Ammon's horn (tissue), 1 donor: ENCODE data around the gene ZBTB12.
A peak's percentile ranks its signal among the peaks of the same experiment; 100 is the strongest.
"Not testable (repeated sequence)": the region's sequence is repeated elsewhere in the genome, so short reads cannot be mapped to it uniquely, and the experiment has no call there.

ENCODE experiments used
- DNase-seq: peaks from one replicate; pipeline ENCODE4 v3.0.0-alpha.2; 2016; ENCODE audit warnings: low spot score

ZBTB12 gene, protein sequence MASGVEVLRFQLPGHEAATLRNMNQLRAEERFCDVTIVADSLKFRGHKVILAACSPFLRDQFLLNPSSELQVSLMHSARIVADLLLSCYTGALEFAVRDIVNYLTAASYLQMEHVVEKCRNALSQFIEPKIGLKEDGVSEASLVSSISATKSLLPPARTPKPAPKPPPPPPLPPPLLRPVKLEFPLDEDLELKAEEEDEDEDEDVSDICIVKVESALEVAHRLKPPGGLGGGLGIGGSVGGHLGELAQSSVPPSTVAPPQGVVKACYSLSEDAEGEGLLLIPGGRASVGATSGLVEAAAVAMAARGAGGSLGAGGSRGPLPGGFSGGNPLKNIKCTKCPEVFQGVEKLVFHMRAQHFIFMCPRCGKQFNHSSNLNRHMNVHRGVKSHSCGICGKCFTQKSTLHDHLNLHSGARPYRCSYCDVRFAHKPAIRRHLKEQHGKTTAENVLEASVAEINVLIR

DNA sequence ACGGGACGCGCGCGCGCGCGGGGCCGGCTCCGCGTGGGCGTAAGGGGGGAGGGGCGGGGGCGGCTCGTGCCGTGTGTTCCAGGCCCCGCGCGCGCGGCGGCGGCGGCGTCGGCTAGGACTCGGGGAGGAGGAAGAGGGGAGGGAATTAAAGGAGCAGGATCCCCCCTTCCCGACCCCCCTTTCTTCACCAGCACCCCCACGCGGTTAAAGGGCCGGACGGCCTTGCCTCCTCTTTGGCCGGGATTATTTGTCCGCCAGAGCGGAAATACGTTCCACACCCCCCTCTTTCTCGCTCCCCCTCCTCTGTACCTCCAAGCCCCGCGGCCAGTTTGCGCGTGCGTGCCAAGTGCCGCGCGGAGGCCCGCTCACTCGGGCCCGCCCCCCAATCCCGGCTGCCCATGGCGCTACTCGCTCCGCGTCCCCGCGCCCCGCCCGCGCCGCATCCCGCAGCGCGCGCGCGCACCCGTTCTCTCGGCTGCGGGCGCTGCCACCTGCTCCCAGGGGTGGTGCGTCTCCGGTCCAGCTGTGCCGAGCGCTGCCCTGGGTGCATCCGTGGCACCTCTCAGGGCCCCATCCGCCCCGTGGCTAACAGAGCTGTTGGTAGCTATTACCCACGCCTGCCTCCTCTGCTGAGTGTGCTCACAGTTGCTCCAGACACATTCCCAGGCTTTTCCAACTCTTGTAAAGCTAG, at the start of gene ZBTB12:
Gene ZBTB12, minus strand, starts transcription at position 134 of the 691 bp plus-strand sequence. CDS start 781 bp downstream, outside the sequence.
- peak; percentile 96 for DNase-seq

DNA sequence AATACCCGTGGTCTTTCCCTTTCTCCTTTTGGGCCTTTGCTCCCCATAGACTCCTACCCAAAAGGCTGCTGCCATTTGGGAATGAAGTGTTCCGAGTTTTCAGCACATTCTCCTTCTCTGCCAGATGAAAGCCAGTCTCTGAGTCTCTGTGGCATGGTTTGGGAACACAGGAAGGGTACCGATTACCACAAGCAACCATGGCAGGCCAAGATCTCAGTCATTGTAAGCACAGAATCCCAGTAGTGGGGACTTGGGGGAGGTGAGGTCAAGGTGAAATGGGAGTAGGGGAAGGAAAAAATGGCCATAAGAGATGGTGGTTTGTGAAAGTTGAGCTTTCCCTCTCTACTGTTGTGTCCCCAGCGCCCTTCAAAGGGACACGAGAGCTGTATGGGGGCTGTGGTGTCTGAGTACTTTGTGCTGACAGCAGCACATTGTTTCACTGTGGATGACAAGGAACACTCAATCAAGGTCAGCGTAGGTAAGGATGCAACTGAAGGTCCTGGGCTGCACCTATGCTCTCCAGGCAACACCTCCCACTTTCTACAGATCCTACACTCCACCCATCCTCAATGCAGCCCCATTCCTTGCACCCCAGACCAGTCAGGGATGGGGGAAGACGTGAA, 48.2 kb upstream of the ZBTB12 start:
- DNase-seq = no peak

DNA sequence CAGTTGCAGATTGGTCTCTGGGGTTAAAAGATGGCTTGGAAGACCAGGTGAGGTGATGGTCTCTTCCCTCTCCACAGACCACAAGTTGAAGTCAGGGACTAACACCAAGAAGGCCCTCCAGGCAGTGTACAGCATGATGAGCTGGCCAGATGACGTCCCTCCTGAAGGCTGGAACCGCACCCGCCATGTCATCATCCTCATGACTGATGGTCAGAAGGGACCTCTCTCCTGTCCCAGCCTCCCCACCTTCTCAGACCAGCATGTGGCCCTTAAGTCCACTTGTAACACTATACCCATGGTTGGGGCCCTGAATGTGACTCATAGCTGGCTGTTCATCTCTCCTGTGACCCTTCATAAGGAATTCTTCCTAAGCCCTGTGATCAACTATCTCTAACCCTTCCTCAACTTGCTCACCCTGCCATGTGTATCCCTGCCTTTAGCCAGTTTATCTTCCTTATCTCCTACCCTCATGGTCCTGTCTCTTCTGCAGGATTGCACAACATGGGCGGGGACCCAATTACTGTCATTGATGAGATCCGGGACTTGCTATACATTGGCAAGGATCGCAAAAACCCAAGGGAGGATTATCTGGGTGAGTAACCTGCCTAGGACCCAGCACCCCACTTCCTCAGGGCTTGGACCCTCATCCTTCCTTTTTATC, 47.0 kb upstream of the ZBTB12 start:
- no peak for DNase-seq

DNA sequence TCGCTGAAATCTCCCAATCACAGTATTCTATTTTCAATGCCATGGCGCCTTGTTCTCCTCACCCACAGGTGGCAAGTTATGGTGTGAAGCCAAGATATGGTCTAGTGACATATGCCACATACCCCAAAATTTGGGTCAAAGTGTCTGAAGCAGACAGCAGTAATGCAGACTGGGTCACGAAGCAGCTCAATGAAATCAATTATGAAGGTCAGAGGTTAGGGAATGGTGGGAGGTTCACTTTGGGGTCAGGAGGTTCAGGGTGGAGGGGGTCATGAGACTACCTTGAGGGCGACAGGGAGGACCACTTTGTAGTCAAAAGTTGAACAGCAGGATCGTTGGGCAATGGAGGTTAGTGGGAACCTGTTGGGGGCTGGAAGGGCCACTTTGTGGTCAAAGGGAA, 46.4 kb upstream of the ZBTB12 start:
- DNase-seq = no peak

DNA sequence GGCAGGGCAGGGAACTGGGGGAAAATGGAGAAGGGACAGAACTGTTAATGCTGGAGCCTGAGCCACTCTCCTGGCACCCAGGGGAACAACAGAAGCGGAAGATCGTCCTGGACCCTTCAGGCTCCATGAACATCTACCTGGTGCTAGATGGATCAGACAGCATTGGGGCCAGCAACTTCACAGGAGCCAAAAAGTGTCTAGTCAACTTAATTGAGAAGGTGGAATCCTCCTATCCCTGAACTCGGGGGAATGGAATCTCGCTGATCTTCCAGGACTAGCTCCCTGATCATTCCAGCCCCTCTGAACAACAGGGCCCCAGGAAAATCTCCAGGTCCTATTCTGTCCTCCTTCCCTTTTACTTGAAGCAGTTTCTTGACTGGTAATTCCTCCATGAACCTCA, 46.0 kb upstream of the ZBTB12 start:
- no peak for DNase-seq

DNA sequence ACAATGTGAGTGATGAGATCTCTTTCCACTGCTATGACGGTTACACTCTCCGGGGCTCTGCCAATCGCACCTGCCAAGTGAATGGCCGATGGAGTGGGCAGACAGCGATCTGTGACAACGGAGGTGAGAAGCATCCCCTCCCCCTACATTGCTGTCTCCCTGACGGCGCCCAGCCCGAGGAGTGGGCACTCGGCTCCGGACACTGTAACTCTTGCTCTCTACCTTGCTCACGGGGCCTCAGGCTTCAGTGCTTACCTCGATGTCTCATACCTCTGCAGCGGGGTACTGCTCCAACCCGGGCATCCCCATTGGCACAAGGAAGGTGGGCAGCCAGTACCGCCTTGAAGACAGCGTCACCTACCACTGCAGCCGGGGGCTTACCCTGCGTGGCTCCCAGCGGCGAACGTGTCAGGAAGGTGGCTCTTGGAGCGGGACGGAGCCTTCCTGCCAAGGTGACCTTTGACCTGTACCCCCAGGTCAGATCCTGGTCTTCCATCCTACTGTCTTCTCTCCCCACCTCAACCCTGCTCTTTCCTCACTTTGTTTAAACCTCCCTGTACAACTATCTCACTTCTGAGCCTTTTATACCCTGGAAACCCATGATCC, 45.3 kb upstream of the ZBTB12 start:
- no peak for DNase-seq

DNA sequence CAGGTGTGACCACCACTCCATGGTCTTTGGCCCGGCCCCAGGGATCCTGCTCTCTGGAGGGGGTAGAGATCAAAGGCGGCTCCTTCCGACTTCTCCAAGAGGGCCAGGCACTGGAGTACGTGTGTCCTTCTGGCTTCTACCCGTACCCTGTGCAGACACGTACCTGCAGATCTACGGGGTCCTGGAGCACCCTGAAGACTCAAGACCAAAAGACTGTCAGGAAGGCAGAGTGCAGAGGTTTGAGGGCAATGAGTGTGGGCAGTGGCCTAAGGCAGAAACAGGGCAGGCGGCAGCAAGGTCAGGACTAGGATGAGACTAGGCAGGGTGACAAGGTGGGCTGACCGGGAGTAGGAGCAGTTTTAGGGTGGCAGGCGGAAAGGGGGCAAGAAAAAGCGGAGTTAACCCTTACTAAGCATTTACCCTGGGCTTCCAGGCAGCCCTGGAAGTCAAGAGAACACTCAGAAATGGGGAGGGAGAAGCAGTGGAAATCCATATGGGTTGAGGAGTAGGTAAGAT, 44.5 kb upstream of the ZBTB12 start:
- DNase-seq = no peak

DNA sequence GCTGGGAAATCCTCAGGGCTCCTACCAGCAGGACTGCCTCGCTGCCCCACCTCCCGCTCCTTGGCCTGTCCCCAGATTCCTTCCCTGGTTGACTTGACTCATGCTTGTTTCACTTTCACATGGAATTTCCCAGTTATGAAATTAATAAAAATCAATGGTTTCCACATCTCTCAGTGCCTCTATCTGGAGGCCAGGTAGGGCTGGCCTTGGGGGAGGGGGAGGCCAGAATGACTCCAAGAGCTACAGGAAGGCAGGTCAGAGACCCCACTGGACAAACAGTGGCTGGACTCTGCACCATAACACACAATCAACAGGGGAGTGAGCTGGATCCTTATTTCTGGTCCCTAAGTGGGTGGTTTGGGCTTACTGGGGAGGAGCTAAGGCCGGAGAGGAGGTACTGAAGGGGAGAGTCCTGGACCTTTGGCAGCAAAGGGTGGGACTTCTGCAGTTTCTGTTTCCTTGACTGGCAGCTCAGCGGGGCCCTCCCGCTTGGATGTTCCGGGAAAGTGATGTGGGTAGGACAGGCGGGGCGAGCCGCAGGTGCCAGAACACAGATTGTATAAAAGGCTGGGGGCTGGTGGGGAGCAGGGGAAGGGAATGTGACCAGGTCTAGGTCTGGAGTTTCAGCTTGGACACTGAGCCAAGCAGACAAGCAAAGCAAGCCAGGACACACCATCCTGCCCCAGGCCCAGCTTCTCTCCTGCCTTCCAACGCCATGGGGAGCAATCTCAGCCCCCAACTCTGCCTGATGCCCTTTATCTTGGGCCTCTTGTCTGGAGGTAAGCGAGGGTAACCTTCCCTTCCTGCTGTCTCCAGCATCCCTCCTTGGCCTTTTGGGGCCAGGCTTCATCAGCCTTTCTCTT, 43.9 kb upstream of the ZBTB12 start, which contains the start of gene CFB:
Gene CFB, plus strand, starts transcription at position 589 of the 863 bp plus-strand sequence. Its CDS starts 127 bp downstream, at position 716.
- peak; percentile 17 for DNase-seq

DNA sequence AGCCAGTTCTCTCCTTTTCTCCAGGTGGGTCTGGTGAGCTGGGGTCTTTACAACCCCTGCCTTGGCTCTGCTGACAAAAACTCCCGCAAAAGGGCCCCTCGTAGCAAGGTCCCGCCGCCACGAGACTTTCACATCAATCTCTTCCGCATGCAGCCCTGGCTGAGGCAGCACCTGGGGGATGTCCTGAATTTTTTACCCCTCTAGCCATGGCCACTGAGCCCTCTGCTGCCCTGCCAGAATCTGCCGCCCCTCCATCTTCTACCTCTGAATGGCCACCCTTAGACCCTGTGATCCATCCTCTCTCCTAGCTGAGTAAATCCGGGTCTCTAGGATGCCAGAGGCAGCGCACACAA, 43.2 kb upstream of the ZBTB12 start:
- no peak for DNase-seq

DNA sequence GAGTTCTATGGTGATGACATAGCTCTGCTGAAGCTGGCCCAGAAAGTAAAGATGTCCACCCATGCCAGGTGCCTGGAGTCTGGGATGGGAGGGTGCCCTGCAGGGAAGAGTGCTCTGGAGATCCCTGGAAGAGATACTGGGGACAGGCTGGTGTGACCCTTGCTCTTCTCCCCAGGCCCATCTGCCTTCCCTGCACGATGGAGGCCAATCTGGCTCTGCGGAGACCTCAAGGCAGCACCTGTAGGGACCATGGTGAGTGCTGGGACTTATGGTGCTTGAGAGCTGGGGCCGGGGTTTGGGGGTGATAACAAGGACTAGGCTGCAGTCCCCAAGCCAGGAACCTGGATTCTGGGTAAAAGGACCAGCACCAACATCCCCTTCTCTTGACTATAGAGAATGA, 41.9 kb upstream of the ZBTB12 start:
- DNase-seq = no peak

DNA sequence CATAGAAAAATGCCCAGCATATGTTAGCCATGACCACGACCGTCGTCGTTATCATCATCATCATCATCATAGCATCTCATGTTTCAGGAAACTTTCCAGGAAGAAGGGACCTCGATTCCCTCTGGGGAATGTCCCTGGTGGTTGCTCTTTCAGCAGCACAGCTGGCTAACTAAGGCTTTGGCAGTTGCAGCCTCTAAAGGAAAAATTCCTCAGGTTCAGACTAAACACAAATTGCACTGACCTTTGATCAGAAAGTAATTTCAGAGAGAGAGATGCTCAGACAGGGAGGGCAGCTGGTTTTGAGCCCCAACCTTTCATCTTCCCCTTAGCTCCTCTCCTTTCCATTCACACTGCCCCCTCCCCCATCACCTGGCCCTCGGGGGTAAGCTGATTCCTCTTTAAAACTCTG, 38.4 kb upstream of the ZBTB12 start:
- no peak for DNase-seq

DNA sequence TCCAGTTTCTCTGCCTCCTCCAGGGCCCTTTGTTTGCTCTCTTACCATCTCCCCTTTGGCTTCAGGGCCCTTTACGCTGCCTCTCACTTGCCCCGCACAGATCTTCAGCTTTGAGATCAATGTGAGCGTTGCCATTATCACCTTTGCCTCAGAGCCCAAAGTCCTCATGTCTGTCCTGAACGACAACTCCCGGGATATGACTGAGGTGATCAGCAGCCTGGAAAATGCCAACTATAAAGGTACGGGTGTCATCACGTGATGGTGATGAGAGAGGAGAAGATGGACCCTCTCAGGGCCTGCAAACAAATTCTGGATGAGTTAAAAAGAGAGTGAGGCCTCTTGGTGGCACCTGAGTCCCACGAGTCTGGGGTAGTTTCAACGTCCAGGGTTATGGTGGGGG, 33.9 kb upstream of the ZBTB12 start:
- DNase-seq = no peak

DNA sequence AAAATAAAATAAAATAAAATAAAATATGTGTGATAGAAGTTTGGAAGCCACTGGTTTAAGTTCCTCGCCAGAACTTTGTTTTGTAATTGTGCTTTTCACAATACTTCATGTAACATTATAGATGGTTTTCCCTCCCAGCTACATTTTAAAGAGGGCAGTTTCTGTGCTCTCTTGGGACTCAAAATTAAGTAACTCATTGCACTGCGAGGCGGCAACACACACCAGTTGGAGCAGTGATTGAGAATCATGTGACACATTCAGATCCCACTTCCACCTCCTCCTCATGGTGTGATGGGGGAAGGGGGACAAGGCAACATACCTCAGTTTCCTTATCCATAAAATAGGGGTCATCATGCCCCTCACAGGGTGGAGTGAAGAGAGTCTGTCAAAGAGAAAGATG, 33.1 kb upstream of the ZBTB12 start:
- DNase-seq = no peak

DNA sequence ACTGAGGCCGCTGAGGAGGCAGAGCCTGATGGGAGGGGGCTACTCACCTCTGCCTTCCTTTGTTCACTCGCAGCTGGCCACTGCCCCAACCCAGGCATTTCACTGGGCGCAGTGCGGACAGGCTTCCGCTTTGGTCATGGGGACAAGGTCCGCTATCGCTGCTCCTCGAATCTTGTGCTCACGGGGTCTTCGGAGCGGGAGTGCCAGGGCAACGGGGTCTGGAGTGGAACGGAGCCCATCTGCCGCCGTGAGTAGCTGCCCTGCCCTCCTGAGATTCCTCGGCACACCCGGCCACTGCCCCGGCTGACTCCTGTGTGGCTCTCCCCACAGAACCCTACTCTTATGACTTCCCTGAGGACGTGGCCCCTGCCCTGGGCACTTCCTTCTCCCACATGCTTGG, 31.7 kb upstream of the ZBTB12 start:
- no peak for DNase-seq

DNA sequence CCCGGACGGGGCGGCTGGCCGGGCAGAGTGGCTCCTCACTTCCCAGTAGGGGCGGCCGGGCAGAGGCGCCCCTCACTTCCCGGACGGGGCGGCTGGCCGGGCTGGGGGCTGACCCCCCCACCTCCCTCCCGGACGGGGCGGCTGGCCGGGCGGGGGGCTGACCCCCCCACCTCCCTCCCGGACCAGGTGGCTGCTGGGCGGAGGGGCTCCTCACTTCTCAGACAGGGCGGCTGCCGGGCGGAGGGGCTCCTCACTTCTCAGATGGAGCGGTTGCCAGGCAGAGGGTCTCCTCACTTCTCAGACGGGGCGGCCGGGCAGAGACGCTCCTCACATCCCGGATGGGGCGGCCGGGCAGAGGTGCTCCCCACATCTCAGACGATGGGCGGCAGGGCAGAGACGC, 30.3 kb upstream of the ZBTB12 start:
- not testable (repeated sequence) for DNase-seq

DNA sequence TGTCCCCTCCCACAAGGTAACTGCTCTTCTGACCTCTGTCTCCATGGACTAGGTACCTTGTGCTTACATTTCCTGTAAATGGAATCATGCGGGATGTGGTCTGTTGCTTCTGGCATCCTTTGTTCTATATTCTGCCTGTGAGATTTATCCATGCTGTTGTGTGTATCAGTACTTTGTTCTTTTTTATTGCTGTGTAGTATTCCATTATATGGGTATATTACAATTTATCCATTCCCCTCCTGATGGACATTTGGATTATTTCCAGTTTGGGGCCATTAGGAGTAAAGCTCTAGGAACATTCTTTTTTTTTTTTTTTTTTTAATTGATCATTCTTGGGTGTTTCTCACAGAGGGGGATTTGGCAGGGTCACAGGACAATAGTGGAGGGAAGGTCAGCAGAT, 29.1 kb upstream of the ZBTB12 start:
- no peak for DNase-seq

DNA sequence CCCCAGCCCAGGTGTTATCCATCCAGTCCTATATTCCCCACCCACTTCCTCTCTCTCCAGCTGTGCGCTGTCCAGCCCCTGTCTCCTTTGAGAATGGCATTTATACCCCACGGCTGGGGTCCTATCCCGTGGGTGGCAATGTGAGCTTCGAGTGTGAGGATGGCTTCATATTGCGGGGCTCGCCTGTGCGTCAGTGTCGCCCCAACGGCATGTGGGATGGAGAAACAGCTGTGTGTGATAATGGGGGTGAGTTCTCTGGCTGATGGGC, 26.7 kb upstream of the ZBTB12 start:
- DNase-seq = no peak

DNA sequence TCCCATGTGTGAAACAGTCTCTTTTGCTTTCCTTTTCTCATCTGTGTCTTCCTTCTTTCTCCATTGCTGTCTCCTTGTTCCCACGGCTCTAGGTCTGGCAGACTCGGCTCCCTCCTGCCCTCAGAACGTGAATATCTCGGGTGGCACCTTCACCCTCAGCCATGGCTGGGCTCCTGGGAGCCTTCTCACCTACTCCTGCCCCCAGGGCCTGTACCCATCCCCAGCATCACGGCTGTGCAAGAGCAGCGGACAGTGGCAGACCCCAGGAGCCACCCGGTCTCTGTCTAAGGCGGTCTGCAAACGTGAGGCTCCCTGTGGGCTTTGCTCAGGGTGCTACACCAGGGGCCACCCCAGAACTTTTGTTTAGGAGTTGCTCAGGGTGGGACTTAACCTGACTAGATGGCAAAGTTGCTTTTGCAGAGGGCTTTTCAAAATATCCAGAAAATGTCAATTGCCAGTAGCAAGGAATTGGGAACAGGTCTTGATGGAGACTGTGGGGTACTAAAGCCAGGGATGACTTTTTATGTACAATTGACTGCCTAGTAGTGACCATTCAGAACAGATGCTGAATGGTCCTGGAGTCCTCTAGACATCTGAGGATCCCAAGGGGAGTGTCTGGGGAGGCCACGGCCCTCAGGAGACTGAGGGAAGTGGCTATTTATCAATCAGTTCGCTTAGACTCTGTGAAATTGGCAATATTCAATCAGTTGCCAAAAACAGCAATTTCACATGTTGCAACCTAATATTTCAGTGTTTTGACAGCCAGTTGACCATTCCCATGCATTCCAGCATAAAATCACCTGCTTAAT, 26.2 kb upstream of the ZBTB12 start:
- DNase-seq = no peak

DNA sequence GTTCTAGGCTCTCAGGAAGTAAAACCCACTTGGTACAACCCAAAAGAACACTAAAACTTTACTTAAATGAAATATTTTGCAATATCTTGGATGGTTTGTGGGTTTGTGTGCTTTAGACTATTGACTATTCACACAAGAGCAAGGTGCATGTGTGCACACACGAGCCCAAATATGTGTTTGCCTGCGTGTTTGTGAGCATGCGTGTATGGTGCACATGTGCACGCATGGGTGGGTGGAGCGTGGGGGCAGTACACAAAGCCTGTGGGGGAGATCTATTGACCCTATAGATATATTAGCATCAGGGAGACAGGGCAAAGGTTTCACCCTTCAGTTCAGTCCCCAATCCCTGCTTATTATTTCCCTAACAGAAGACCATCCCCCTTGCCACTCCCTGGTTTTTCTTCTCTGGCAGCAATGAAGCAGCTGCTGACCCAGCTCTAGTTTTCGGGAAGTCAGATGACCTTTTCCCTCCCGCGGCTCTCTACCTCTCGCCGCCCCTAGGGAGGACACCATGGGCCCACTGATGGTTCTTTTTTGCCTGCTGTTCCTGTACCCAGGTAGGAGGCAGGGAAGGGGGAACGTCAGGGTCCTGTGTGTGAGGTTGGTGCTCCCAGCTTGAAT, 25.5 kb upstream of the ZBTB12 start, which contains the start of gene C2:
Gene C2, plus strand, starts transcription at position 476 of the 621 bp plus-strand sequence. Its CDS starts 36 bp downstream, at position 512.
- no peak for DNase-seq

DNA sequence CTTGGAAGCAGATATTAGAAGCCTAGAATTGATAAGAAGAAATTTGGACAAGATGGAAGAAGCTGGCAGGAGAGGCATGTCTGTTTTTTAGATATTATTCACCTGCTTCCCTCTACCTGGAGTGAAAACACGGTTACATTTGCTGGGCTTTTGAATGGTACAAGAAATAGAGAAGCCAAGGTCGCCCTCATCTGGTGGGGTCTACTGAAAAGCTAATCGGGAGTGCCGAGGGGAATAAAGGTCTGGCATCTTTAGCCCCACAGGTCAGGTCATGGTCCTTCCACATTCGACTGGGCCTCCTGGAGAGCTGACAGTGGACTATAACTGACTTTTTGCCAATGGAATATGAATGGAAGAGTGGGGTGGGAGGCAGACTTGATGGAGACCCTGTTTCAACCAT, 21.1 kb upstream of the ZBTB12 start:
- DNase-seq = no peak
